Osteoblast (primary cell): ENCODE results near the gene DAPK3. TPM values are rescaled to one million over a fixed set of nuclear protein-coding genes. Genes with fewer than 3 reads are reported as not detected.

Experiments used
- DNase-seq: peaks from one replicate; pipeline ENCODE4 v3.0.0; 2011; ENCODE audit warnings: low spot score, mixed read lengths; ENCODE audit not compliant: insufficient read length; ENCODE audit errors: missing footprints
- H2AFZ ChIP-seq: 2 replicates; pipeline ENCODE4 v1.6.0; 2011; ENCODE audit warnings: mild to moderate bottlenecking, low read length
- H3K27ac ChIP-seq: 2 replicates; pipeline ENCODE4 v1.5.1; 2011; ENCODE audit warnings: mild to moderate bottlenecking, low read depth, low read length, moderate library complexity
- H3K27me3 ChIP-seq: 2 replicates; pipeline ENCODE4 v1.6.0; 2012; ENCODE audit warnings: mild to moderate bottlenecking, control low read depth, inconsistent platforms, low read length, moderate library complexity; ENCODE audit not compliant: insufficient read depth
- H3K36me3 ChIP-seq: 2 replicates; pipeline ENCODE4 v1.5.1; 2011; ENCODE audit warnings: mild to moderate bottlenecking, low read length, control low read depth, moderate library complexity; ENCODE audit not compliant: insufficient read depth
- H3K4me1 ChIP-seq: 2 replicates; pipeline ENCODE4 v1.5.1; 2011; ENCODE audit warnings: mild to moderate bottlenecking, low read length, control low read depth, moderate library complexity; ENCODE audit not compliant: insufficient read depth
- H3K4me2 ChIP-seq: 2 replicates; pipeline ENCODE4 v1.6.0; 2011; ENCODE audit warnings: mild to moderate bottlenecking, low read length; ENCODE audit not compliant: insufficient read depth
- H3K4me3 ChIP-seq: fragments of 200-600 bp; sonication (generic); 3 replicates; pipeline ENCODE4 v1.5.1; 2012; ENCODE audit warnings: mild to moderate bottlenecking, low read length, inconsistent platforms; ENCODE audit not compliant: insufficient read depth
- H3K79me2 ChIP-seq: 2 replicates; pipeline ENCODE4 v1.6.0; 2012; ENCODE audit warnings: mild to moderate bottlenecking, low read length, control low read depth, inconsistent platforms; ENCODE audit not compliant: insufficient read depth
- H3K9me3 ChIP-seq: 2 replicates; pipeline ENCODE4 v1.5.1; 2011; ENCODE audit warnings: low read depth, low read length, control low read depth
- H4K20me1 ChIP-seq: 2 replicates; pipeline ENCODE4 v1.6.0; 2012; ENCODE audit warnings: mild to moderate bottlenecking, low read length, control low read depth; ENCODE audit not compliant: insufficient read depth
- total RNA-seq: library from RNA; depleted of rRNA; stranded (reverse); fragments of >200 nt; gene quantifications from 2 replicates; pipeline ENCODE4 v1.2.3, GENCODE V29; 2012
- TF ChIP-seq, protein P1 (sequence below): IDR thresholded peaks from 2 replicates; pipeline ENCODE4 v1.5.1; 2011; ENCODE audit warnings: mild to moderate bottlenecking, low read depth, low read length, moderate library complexity; ENCODE audit errors: extremely low read depth

The DAPK3 gene
- total RNA-seq = 122 and 131 TPM in 2 replicates

GRCh38 chr19:3970808-3971598 lies at the start of gene DAPK3:
TSS of gene DAPK3 (minus strand) at chr19:3971099. CDS start at chr19:3969735, 1,364 bp downstream.
- Histone ChIP-seq H3K79me2 (peaks cover 47% of the 10 kb centered on the region), H3K27ac (peak within 1 kb of the TSS; percentile 94), H2AFZ (no peak within 1 kb of the TSS), H3K4me3 (peak within 1 kb of the TSS; percentile 94), H3K4me1 (peaks cover 30% of the 10 kb centered on the region), H3K36me3 (peaks cover 39% of the 10 kb centered on the region), H3K27me3 (no peaks in the 10 kb centered on the region), H3K4me2 (peak within 1 kb of the TSS; percentile 95), H4K20me1 (peaks cover 51% of the 10 kb centered on the region), H3K9me3 (no peaks in the 10 kb centered on the region)
- peak; percentile 99 for DNase-seq
- TF ChIP-seq, protein P1, sequence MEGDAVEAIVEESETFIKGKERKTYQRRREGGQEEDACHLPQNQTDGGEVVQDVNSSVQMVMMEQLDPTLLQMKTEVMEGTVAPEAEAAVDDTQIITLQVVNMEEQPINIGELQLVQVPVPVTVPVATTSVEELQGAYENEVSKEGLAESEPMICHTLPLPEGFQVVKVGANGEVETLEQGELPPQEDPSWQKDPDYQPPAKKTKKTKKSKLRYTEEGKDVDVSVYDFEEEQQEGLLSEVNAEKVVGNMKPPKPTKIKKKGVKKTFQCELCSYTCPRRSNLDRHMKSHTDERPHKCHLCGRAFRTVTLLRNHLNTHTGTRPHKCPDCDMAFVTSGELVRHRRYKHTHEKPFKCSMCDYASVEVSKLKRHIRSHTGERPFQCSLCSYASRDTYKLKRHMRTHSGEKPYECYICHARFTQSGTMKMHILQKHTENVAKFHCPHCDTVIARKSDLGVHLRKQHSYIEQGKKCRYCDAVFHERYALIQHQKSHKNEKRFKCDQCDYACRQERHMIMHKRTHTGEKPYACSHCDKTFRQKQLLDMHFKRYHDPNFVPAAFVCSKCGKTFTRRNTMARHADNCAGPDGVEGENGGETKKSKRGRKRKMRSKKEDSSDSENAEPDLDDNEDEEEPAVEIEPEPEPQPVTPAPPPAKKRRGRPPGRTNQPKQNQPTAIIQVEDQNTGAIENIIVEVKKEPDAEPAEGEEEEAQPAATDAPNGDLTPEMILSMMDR = no peak

DNA sequence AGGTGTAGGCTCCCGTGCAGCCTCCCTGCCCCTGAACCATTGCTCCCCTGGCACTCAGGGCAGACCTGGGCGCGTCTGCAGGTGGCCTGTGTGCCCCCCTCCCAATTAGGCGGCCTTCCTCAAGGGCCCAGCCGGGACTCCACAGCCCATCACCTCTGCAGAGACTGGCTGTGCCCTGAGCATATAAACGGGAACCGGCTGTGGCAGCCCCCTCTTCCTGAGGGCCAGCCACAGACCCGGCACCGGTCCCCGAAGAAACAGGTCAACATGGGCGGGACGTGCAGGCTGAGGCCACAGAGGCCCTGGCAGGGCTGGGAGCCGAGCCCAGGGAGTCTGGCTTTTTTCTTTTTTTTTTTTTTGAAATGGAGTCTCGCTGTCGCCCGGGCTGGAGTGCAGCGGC lies 48.7 kb upstream of the DAPK3 start:
- H3K9me3 ChIP-seq = no peaks in the 10 kb centered on the region
- peaks cover 40% of the 10 kb centered on the region for H4K20me1 ChIP-seq
- peaks cover 77% of the 10 kb centered on the region for H3K79me2 ChIP-seq

DNA sequence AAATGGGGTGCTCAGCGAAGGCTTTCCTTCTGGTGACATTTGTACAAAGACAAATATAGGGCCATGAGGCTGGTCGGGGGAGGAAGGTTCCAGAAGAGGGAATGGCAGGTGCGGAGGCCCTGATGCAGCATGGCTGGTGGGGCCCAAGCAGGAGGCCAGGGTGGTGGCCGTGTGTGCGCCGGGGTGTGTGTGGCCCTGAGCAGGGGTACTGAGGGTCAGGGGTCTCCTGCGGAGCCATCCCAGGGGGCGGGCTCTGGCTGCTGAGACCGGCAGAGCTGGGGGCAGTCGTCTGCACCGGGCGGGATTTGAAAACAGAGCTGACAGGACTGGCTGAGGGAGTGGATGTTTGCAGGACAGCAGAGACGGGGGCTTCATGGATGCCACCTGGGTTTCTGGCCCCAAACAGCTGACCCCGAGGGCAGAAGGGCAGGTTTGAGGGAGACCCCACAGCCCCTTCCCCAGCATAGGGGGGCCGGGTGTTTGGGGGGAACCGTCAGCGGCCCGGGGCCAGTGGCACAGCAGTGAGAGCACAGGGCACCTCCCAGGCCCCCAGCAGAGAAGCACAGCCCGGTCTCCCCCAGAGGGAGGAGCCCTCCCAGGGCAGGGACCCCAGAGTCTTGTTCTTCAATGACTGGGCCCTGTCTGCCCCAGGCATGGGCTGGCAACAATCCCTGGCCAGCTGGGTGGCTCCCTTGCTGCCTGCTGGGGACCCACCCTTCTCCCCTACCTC lies 48.0 kb upstream of the DAPK3 start:
- TF ChIP-seq, protein P1 = no peak
- H3K36me3 ChIP-seq = peaks cover 12% of the 10 kb centered on the region
- no peak overlapping the region for H3K4me3 ChIP-seq
- no peak overlapping the region for H2AFZ ChIP-seq
- no peaks in the 10 kb centered on the region for H3K27me3 ChIP-seq
- H3K4me1 ChIP-seq = no peaks in the 10 kb centered on the region
- H3K4me2 ChIP-seq = no peak overlapping the region
- DNase-seq = peak; percentile 86
- H3K9me3 ChIP-seq = no peaks in the 10 kb centered on the region
- no peak overlapping the region for H3K27ac ChIP-seq
- H3K79me2 ChIP-seq = peaks cover 81% of the 10 kb centered on the region
- H4K20me1 ChIP-seq = peaks cover 47% of the 10 kb centered on the region

More for the DNA sequence above, 48.7 kb upstream of the DAPK3 start:
- Histone ChIP-seq H2AFZ (no peak overlapping the region), H3K4me2 (no peak overlapping the region), H3K4me1 (no peaks in the 10 kb centered on the region), H3K36me3 (peaks cover 15% of the 10 kb centered on the region), H3K27ac (no peak overlapping the region), H3K4me3 (no peak overlapping the region), H3K27me3 (no peaks in the 10 kb centered on the region)
- DNase-seq = peak; percentile 61
- TF ChIP-seq, protein P1 = no peak

- H3K27ac ChIP-seq = no peak overlapping the region
- H4K20me1 ChIP-seq = peaks cover 54% of the 10 kb centered on the region
- TF ChIP-seq, protein P1 = no peak
- H3K4me3 ChIP-seq = no peak overlapping the region
- peaks cover 19% of the 10 kb centered on the region for H3K36me3 ChIP-seq
- H3K4me2 ChIP-seq = no peak overlapping the region
- no peaks in the 10 kb centered on the region for H3K27me3 ChIP-seq
- no peaks in the 10 kb centered on the region for H3K9me3 ChIP-seq
- H3K79me2 ChIP-seq = peaks cover 82% of the 10 kb centered on the region
- H2AFZ ChIP-seq = no peak overlapping the region
- no peaks in the 10 kb centered on the region for H3K4me1 ChIP-seq
- DNase-seq = peak; percentile 47
Measured at GRCh38 chr19:4018140-4018613, 47.3 kb upstream of the DAPK3 start.
